Activated CD8-positive, alpha-beta T cell treated with anti-CD3 and anti-CD28 coated beads, Interleukin-2, amount 10 ng/mL, durations not matched to agents 7 days and 5 days (primary cell): ENCODE results near the gene VPS13C. TPM values are rescaled to one million over a fixed set of nuclear protein-coding genes. Genes with fewer than 3 reads are reported as not detected.

Source experiments
- ATAC-seq: fragments of 150-1000 bp; cut with Tn5 transposase; one replicate; pipeline ENCODE4 v1.10.0; 2021; ENCODE audit warnings: moderate library complexity
- CTCF ChIA-PET: fragments of 350-600 bp; sonication (Branson Sonifier 250); formaldehyde crosslinking; loops from one replicate; lab custom pipeline; 2021; ENCODE audit warnings: antibody characterized with exemption; lab: Charles Lee
- POLR2A ChIA-PET: fragments of 350-600 bp; sonication (Branson Sonifier 250); formaldehyde crosslinking; loops from one replicate; lab custom pipeline; 2021; ENCODE audit warnings: antibody characterized with exemption; lab: Charles Lee
- DNase-seq: peaks from one replicate; pipeline ENCODE4 v3.0.0-alpha.2; 2020
- H3K27ac Mint-ChIP-seq: one replicate; pipeline ENCODE4 v1.8.0; 2021; ENCODE audit warnings: mild to moderate bottlenecking, mixed read lengths
- H3K27me3 Mint-ChIP-seq: one replicate; pipeline ENCODE4 v1.8.0; 2021; ENCODE audit warnings: low read depth, mixed read lengths
- H3K36me3 Mint-ChIP-seq: one replicate; pipeline ENCODE4 v1.8.0; 2021; ENCODE audit warnings: low read depth, mixed read lengths
- H3K4me1 Mint-ChIP-seq: one replicate; pipeline ENCODE4 v1.8.0; 2021; ENCODE audit warnings: low read depth, mixed read lengths
- H3K4me3 Mint-ChIP-seq: one replicate; pipeline ENCODE4 v1.8.0; 2021; ENCODE audit warnings: mild to moderate bottlenecking, mixed read lengths
- H3K9me3 Mint-ChIP-seq: one replicate; pipeline ENCODE4 v1.8.0; 2022; ENCODE audit warnings: mixed read lengths; ENCODE audit not compliant: insufficient read depth
- total RNA-seq, 2 experiments: library from RNA; stranded (reverse); gene quantifications; one replicate each; pipeline ENCODE4 v1.2.3, GENCODE V29; 2021

Gene VPS13C
- total RNA-seq, 2 experiments from 2014 or later = 58.3 to 64.7 TPM

- no peak overlapping the region for H3K4me3 Mint-ChIP-seq
- peaks cover 8% of the 10 kb centered on the region for H3K9me3 Mint-ChIP-seq
- CTCF ChIA-PET = no interaction called here
- peaks cover 30% of the 10 kb centered on the region for H3K36me3 Mint-ChIP-seq
- no peaks in the 10 kb centered on the region for H3K27me3 Mint-ChIP-seq
- no peak for DNase-seq
- no peak for ATAC-seq
- H3K4me1 Mint-ChIP-seq = no peaks in the 10 kb centered on the region
- no peak overlapping the region for H3K27ac Mint-ChIP-seq
- POLR2A ChIA-PET = no interaction called here
Observed at GRCh38 chr15:61989667-61990066, 70.6 kb downstream of the VPS13C start.

- H3K4me1 Mint-ChIP-seq = no peaks in the 10 kb centered on the region
- no peak overlapping the region for H3K4me3 Mint-ChIP-seq
- H3K27ac Mint-ChIP-seq = no peak overlapping the region
- no peak for DNase-seq
- H3K9me3 Mint-ChIP-seq = peaks cover 8% of the 10 kb centered on the region
- H3K36me3 Mint-ChIP-seq = peaks cover 40% of the 10 kb centered on the region
- ChIA-PET CTCF (no interaction called here), POLR2A (no interaction called here)
- no peak for ATAC-seq
- no peaks in the 10 kb centered on the region for H3K27me3 Mint-ChIP-seq
Observed at GRCh38 chr15:61987824-61988223, 72.4 kb downstream of the VPS13C start.

- no peaks in the 10 kb centered on the region for H3K4me1 Mint-ChIP-seq
- H3K27ac Mint-ChIP-seq = no peak overlapping the region
- ChIA-PET POLR2A (no interaction called here), CTCF (interaction anchor here (1.3 kb wide), 1 partner anchor 10 kb away, joined by 3 read pairs; no protein-coding TSS in a partner anchor)
- H3K36me3 Mint-ChIP-seq = peaks cover 46% of the 10 kb centered on the region
- no peak overlapping the region for H3K4me3 Mint-ChIP-seq
- ATAC-seq (no peak), DNase-seq (no peak)
- peaks cover 4% of the 10 kb centered on the region for H3K9me3 Mint-ChIP-seq
- no peaks in the 10 kb centered on the region for H3K27me3 Mint-ChIP-seq
Observed at GRCh38 chr15:61983081-61983480, 77.2 kb downstream of the VPS13C start.

GRCh38 chr15:61978225-61978624 is 82.0 kb downstream of the VPS13C start:
- Mint-ChIP-seq H3K4me1 (peaks cover 12% of the 10 kb centered on the region), H3K27me3 (no peaks in the 10 kb centered on the region), H3K36me3 (peaks cover 53% of the 10 kb centered on the region), H3K4me3 (no peak overlapping the region), H3K27ac (no peak overlapping the region), H3K9me3 (no peaks in the 10 kb centered on the region)
- CTCF ChIA-PET = interaction anchor here (1.3 kb wide), 1 partner anchor 83 kb away, joined by 3 read pairs; no protein-coding TSS in a partner anchor
- POLR2A ChIA-PET = no interaction called here
- ATAC-seq (no peak), DNase-seq (no peak)

- peaks cover 12% of the 10 kb centered on the region for H3K4me1 Mint-ChIP-seq
- ATAC-seq (no peak), DNase-seq (no peak)
- CTCF ChIA-PET = interaction anchor here (1.4 kb wide), 2 partner anchors 7 to 45 kb away, joined by 3 to 6 read pairs; no protein-coding TSS in a partner anchor
- peaks cover 59% of the 10 kb centered on the region for H3K36me3 Mint-ChIP-seq
- H3K9me3 Mint-ChIP-seq = no peaks in the 10 kb centered on the region
- no peak overlapping the region for H3K27ac Mint-ChIP-seq
- no peaks in the 10 kb centered on the region for H3K27me3 Mint-ChIP-seq
- POLR2A ChIA-PET = interaction anchor here (0.7 kb wide), 1 partner anchor 1420 kb away, joined by 3 read pairs; no protein-coding TSS in a partner anchor
- no peak overlapping the region for H3K4me3 Mint-ChIP-seq
Observed at GRCh38 chr15:61974759-61975158, 85.5 kb downstream of the VPS13C start.

GRCh38 chr15:61974118-61974517 is 86.1 kb downstream of the VPS13C start:
- peaks cover 12% of the 10 kb centered on the region for H3K4me1 Mint-ChIP-seq
- H3K9me3 Mint-ChIP-seq = no peaks in the 10 kb centered on the region
- peaks cover 53% of the 10 kb centered on the region for H3K36me3 Mint-ChIP-seq
- DNase-seq (no peak), ATAC-seq (no peak)
- ChIA-PET CTCF (interaction anchor here (1.3 to 1.4 kb wide), 3 partner anchors 8 to 86 kb away, joined by 3 to 9 read pairs (median 6); partner anchors contain the start of gene VPS13C), POLR2A (no interaction called here)
- no peaks in the 10 kb centered on the region for H3K27me3 Mint-ChIP-seq
- no peak overlapping the region for H3K27ac Mint-ChIP-seq
- no peak overlapping the region for H3K4me3 Mint-ChIP-seq

GRCh38 chr15:61951949-61952348 is 108.3 kb downstream of the VPS13C start:
- Mint-ChIP-seq H3K4me1 (peaks cover 2% of the 10 kb centered on the region), H3K9me3 (peaks cover 3% of the 10 kb centered on the region), H3K27ac (no peak overlapping the region), H3K27me3 (no peaks in the 10 kb centered on the region), H3K4me3 (no peak overlapping the region), H3K36me3 (peaks cover 54% of the 10 kb centered on the region)
- ChIA-PET CTCF (no interaction called here), POLR2A (no interaction called here)
- DNase-seq = no peak
- no peak for ATAC-seq

- Mint-ChIP-seq H3K36me3 (peaks cover 41% of the 10 kb centered on the region), H3K27ac (no peak overlapping the region), H3K27me3 (no peaks in the 10 kb centered on the region), H3K9me3 (peaks cover 7% of the 10 kb centered on the region), H3K4me3 (no peak overlapping the region), H3K4me1 (no peaks in the 10 kb centered on the region)
- ATAC-seq (no peak), DNase-seq (no peak)
- POLR2A ChIA-PET = no interaction called here
- CTCF ChIA-PET = interaction anchor here (0.9 kb wide), 1 partner anchor 114 kb away, joined by 3 read pairs; no protein-coding TSS in a partner anchor
Observed at GRCh38 chr15:61946778-61947177, 113.5 kb downstream of the VPS13C start.

GRCh38 chr15:61943992-61944391 is 116.3 kb downstream of the VPS13C start:
- Mint-ChIP-seq H3K27ac (no peak overlapping the region), H3K27me3 (no peaks in the 10 kb centered on the region), H3K9me3 (peaks cover 7% of the 10 kb centered on the region), H3K4me1 (no peaks in the 10 kb centered on the region), H3K36me3 (peaks cover 41% of the 10 kb centered on the region), H3K4me3 (no peak overlapping the region)
- POLR2A ChIA-PET = no interaction called here
- ATAC-seq (no peak), DNase-seq (no peak)
- CTCF ChIA-PET = no interaction called here

GRCh38 chr15:61938249-61938648 is 122.0 kb downstream of the VPS13C start:
- H3K4me3 Mint-ChIP-seq = no peak overlapping the region
- DNase-seq = no peak
- peaks cover 2% of the 10 kb centered on the region for H3K4me1 Mint-ChIP-seq
- H3K36me3 Mint-ChIP-seq = peaks cover 28% of the 10 kb centered on the region
- no peaks in the 10 kb centered on the region for H3K9me3 Mint-ChIP-seq
- ATAC-seq = no peak
- no peaks in the 10 kb centered on the region for H3K27me3 Mint-ChIP-seq
- ChIA-PET CTCF (no interaction called here), POLR2A (no interaction called here)
- no peak overlapping the region for H3K27ac Mint-ChIP-seq

- no peak for ATAC-seq
- DNase-seq = no peak
- H3K36me3 Mint-ChIP-seq = peaks cover 21% of the 10 kb centered on the region
- H3K27ac Mint-ChIP-seq = no peak overlapping the region
- peaks cover 2% of the 10 kb centered on the region for H3K4me1 Mint-ChIP-seq
- no peak overlapping the region for H3K4me3 Mint-ChIP-seq
- ChIA-PET POLR2A (no interaction called here), CTCF (no interaction called here)
- no peaks in the 10 kb centered on the region for H3K27me3 Mint-ChIP-seq
- no peaks in the 10 kb centered on the region for H3K9me3 Mint-ChIP-seq
Observed at GRCh38 chr15:61936528-61937195, 123.6 kb downstream of the VPS13C start.

GRCh38 chr15:61935493-61935892 is 124.8 kb downstream of the VPS13C start:
- no peaks in the 10 kb centered on the region for H3K27me3 Mint-ChIP-seq
- peaks cover 2% of the 10 kb centered on the region for H3K4me1 Mint-ChIP-seq
- DNase-seq = no peak
- ATAC-seq = no peak
- H3K9me3 Mint-ChIP-seq = no peaks in the 10 kb centered on the region
- no peak overlapping the region for H3K27ac Mint-ChIP-seq
- peaks cover 20% of the 10 kb centered on the region for H3K36me3 Mint-ChIP-seq
- CTCF ChIA-PET = no interaction called here
- no peak overlapping the region for H3K4me3 Mint-ChIP-seq
- POLR2A ChIA-PET = no interaction called here
